ENCODE measurements around the gene BEND3. TPM values are rescaled to one million over a fixed set of nuclear protein-coding genes. Genes with fewer than 3 reads are reported as not detected.

BEND3 gene
- total and polyA plus RNA-seq, 2 experiments from 2014 or later: 9.2 to 33.7 TPM

DNA sequence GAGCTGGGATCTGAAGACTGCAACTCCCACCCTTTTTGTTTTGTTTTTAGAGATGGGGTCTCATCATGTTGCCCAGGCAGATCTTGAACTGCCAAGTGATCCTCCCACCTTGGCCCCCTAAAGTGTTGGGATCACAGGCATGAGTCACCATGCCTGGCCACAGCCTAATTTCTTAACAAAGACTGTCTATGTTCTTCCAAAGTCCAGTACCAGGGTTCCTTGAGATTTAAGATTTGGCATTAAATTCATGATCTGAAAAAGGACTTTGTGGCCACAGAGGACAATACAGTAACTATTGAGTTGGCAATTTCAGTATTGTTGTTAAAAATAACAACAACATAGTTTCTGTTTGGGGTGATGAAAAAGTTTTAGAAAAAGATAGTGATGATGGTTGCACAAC lies 28.7 kb upstream of the BEND3 start:
- 0 out of 2 replicates have a peak, but pooled peaks cover 3% of the 10 kb centered on the region for H3F3A ChIP-seq (replicated peaks; ENCODE audit: low read depth)
- H3K9me2 ChIP-seq (ENCODE audit: insufficient read depth): no peaks in the 10 kb centered on the region
- Mint-ChIP-seq H3K27ac (no peak overlapping the region), H3K4me1 (peaks cover 3% of the 10 kb centered on the region; the same call in 2 of the 3 replicates), H3K9me3 (no peaks in the 10 kb centered on the region), H3K27me3 (ENCODE audit: insufficient read depth, low read depth, poor library complexity) (no peaks in the 10 kb centered on the region), H3K4me3 (no peak overlapping the region), H3K36me3 (ENCODE audit: low read depth) (no peaks in the 10 kb centered on the region)
- no peaks in the 10 kb centered on the region for H3K79me2 ChIP-seq (replicated peaks; ENCODE audit: insufficient read depth)
- H3K4me1 ChIP-seq (ENCODE audit: insufficient read depth): peaks cover 5% of the 10 kb centered on the region
- H3K27me3 ChIP-seq (ENCODE audit: insufficient read depth): no peaks in the 10 kb centered on the region
- DNase-seq (ENCODE audit: low spot score) (no peak), ATAC-seq (no peak)
- H3K36me3 ChIP-seq (ENCODE audit: insufficient read depth): no peaks in the 10 kb centered on the region
- H3K4me2 ChIP-seq: no peak overlapping the region
- H2AFZ ChIP-seq: no peak overlapping the region
- no peak overlapping the region for H3K4me3 ChIP-seq
- H4K20me1 ChIP-seq (replicated peaks; ENCODE audit: insufficient read depth): no peaks in the 10 kb centered on the region
- H3K27ac ChIP-seq (ENCODE audit: low read depth): peak overlapping the region; percentile 56; the same call in 1 of the 2 replicates
- TF ChIP-seq, protein P1, sequence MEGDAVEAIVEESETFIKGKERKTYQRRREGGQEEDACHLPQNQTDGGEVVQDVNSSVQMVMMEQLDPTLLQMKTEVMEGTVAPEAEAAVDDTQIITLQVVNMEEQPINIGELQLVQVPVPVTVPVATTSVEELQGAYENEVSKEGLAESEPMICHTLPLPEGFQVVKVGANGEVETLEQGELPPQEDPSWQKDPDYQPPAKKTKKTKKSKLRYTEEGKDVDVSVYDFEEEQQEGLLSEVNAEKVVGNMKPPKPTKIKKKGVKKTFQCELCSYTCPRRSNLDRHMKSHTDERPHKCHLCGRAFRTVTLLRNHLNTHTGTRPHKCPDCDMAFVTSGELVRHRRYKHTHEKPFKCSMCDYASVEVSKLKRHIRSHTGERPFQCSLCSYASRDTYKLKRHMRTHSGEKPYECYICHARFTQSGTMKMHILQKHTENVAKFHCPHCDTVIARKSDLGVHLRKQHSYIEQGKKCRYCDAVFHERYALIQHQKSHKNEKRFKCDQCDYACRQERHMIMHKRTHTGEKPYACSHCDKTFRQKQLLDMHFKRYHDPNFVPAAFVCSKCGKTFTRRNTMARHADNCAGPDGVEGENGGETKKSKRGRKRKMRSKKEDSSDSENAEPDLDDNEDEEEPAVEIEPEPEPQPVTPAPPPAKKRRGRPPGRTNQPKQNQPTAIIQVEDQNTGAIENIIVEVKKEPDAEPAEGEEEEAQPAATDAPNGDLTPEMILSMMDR (conservative IDR thresholded peaks at IDR 0.05; ENCODE audit: low read depth in 2 of 2): no peak
- TF ChIP-seq, protein P2, sequence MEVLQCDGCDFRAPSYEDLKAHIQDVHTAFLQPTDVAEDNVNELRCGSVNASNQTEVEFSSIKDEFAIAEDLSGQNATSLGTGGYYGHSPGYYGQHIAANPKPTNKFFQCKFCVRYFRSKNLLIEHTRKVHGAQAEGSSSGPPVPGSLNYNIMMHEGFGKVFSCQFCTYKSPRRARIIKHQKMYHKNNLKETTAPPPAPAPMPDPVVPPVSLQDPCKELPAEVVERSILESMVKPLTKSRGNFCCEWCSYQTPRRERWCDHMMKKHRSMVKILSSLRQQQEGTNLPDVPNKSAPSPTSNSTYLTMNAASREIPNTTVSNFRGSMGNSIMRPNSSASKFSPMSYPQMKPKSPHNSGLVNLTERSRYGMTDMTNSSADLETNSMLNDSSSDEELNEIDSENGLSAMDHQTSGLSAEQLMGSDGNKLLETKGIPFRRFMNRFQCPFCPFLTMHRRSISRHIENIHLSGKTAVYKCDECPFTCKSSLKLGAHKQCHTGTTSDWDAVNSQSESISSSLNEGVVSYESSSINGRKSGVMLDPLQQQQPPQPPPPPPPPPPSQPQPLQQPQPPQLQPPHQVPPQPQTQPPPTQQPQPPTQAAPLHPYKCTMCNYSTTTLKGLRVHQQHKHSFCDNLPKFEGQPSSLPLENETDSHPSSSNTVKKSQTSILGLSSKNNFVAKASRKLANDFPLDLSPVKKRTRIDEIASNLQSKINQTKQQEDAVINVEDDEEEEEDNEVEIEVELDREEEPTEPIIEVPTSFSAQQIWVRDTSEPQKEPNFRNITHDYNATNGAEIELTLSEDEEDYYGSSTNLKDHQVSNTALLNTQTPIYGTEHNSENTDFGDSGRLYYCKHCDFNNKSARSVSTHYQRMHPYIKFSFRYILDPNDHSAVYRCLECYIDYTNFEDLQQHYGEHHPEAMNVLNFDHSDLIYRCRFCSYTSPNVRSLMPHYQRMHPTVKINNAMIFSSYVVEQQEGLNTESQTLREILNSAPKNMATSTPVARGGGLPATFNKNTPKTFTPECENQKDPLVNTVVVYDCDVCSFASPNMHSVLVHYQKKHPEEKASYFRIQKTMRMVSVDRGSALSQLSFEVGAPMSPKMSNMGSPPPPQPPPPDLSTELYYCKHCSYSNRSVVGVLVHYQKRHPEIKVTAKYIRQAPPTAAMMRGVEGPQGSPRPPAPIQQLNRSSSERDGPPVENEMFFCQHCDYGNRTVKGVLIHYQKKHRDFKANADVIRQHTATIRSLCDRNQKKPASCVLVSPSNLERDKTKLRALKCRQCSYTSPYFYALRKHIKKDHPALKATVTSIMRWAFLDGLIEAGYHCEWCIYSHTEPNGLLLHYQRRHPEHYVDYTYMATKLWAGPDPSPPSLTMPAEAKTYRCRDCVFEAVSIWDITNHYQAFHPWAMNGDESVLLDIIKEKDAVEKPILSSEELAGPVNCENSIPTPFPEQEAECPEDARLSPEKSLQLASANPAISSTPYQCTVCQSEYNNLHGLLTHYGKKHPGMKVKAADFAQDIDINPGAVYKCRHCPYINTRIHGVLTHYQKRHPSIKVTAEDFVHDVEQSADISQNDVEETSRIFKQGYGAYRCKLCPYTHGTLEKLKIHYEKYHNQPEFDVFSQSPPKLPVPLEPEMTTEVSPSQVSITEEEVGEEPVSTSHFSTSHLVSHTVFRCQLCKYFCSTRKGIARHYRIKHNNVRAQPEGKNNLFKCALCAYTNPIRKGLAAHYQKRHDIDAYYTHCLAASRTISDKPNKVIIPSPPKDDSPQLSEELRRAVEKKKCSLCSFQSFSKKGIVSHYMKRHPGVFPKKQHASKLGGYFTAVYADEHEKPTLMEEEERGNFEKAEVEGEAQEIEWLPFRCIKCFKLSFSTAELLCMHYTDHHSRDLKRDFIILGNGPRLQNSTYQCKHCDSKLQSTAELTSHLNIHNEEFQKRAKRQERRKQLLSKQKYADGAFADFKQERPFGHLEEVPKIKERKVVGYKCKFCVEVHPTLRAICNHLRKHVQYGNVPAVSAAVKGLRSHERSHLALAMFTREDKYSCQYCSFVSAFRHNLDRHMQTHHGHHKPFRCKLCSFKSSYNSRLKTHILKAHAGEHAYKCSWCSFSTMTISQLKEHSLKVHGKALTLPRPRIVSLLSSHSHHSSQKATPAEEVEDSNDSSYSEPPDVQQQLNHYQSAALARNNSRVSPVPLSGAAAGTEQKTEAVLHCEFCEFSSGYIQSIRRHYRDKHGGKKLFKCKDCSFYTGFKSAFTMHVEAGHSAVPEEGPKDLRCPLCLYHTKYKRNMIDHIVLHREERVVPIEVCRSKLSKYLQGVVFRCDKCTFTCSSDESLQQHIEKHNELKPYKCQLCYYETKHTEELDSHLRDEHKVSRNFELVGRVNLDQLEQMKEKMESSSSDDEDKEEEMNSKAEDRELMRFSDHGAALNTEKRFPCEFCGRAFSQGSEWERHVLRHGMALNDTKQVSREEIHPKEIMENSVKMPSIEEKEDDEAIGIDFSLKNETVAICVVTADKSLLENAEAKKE (CRISPR knock-in tag; IDR thresholded peaks at IDR 0.05): no peak
- TF ChIP-seq POLR2AphosphoS5 (IDR thresholded peaks at IDR 0.05; ENCODE audit: low read depth): no peak

DNA sequence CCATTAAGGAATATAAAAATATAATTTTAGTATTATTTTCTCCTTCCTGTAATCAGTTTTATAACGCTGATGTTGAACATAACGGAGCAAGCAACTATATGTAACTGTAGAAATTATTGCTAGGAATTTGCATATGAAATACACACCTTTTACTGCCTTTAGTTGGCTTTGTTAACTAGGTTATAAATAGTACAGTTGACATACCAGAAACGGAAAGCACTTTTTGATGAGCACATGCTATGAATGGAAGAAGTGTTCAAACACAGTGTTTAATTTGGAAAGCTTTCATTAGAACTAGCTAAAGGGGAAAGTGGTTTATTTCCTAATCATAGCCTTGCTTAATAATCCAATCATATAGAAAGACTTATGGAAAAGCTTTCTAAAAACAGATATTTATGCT lies 25.3 kb upstream of the BEND3 start:
- peaks cover 12% of the 10 kb centered on the region for H3K4me1 ChIP-seq (ENCODE audit: insufficient read depth)
- H3K36me3 ChIP-seq (ENCODE audit: insufficient read depth): no peaks in the 10 kb centered on the region
- DNase-seq (ENCODE audit: low spot score): no peak
- Mint-ChIP-seq H3K36me3 (ENCODE audit: low read depth) (peaks cover 1% of the 10 kb centered on the region; the same call in 2 of the 3 replicates), H3K4me1 (peaks cover 6% of the 10 kb centered on the region), H3K9me3 (no peaks in the 10 kb centered on the region), H3K27ac (no peak overlapping the region), H3K4me3 (no peak overlapping the region), H3K27me3 (ENCODE audit: insufficient read depth, low read depth, poor library complexity) (peaks cover 2% of the 10 kb centered on the region)
- no peak overlapping the region for H3K4me2 ChIP-seq
- H3K4me3 ChIP-seq: no peak overlapping the region
- no peaks in the 10 kb centered on the region for H3K27me3 ChIP-seq (ENCODE audit: insufficient read depth)
- peaks cover 5% of the 10 kb centered on the region; the same call in 1 of the 2 replicates for H3F3A ChIP-seq (replicated peaks; ENCODE audit: low read depth)
- H3K79me2 ChIP-seq (replicated peaks; ENCODE audit: insufficient read depth): no peaks in the 10 kb centered on the region
- no peaks in the 10 kb centered on the region for H4K20me1 ChIP-seq (replicated peaks; ENCODE audit: insufficient read depth)
- no peak for ATAC-seq
- H2AFZ ChIP-seq: no peak overlapping the region
- H3K9me2 ChIP-seq (ENCODE audit: insufficient read depth): no peaks in the 10 kb centered on the region
- H3K27ac ChIP-seq (ENCODE audit: low read depth): no peak overlapping the region
- TF ChIP-seq STAT1 (IDR thresholded peaks at IDR 0.05; ENCODE audit: unreplicated experiment): no peak
- no peak for TF ChIP-seq POLR2AphosphoS5 (IDR thresholded peaks at IDR 0.05; ENCODE audit: low read depth)
- TF ChIP-seq ZNF114 (CRISPR knock-in tag; IDR thresholded peaks at IDR 0.05): no peak
- TF ChIP-seq, protein P3, sequence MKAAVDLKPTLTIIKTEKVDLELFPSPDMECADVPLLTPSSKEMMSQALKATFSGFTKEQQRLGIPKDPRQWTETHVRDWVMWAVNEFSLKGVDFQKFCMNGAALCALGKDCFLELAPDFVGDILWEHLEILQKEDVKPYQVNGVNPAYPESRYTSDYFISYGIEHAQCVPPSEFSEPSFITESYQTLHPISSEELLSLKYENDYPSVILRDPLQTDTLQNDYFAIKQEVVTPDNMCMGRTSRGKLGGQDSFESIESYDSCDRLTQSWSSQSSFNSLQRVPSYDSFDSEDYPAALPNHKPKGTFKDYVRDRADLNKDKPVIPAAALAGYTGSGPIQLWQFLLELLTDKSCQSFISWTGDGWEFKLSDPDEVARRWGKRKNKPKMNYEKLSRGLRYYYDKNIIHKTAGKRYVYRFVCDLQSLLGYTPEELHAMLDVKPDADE (IDR thresholded peaks at IDR 0.05): no peak
- TF ChIP-seq ZNF331 (CRISPR knock-in tag; IDR thresholded peaks at IDR 0.05; ENCODE audit: low read depth): no peak
- no peak for TF ChIP-seq JUNB (IDR thresholded peaks at IDR 0.05; ENCODE audit: unreplicated experiment)
- TF ChIP-seq, protein P4, sequence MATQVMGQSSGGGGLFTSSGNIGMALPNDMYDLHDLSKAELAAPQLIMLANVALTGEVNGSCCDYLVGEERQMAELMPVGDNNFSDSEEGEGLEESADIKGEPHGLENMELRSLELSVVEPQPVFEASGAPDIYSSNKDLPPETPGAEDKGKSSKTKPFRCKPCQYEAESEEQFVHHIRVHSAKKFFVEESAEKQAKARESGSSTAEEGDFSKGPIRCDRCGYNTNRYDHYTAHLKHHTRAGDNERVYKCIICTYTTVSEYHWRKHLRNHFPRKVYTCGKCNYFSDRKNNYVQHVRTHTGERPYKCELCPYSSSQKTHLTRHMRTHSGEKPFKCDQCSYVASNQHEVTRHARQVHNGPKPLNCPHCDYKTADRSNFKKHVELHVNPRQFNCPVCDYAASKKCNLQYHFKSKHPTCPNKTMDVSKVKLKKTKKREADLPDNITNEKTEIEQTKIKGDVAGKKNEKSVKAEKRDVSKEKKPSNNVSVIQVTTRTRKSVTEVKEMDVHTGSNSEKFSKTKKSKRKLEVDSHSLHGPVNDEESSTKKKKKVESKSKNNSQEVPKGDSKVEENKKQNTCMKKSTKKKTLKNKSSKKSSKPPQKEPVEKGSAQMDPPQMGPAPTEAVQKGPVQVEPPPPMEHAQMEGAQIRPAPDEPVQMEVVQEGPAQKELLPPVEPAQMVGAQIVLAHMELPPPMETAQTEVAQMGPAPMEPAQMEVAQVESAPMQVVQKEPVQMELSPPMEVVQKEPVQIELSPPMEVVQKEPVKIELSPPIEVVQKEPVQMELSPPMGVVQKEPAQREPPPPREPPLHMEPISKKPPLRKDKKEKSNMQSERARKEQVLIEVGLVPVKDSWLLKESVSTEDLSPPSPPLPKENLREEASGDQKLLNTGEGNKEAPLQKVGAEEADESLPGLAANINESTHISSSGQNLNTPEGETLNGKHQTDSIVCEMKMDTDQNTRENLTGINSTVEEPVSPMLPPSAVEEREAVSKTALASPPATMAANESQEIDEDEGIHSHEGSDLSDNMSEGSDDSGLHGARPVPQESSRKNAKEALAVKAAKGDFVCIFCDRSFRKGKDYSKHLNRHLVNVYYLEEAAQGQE (IDR thresholded peaks at IDR 0.05; ENCODE audit: unreplicated experiment): no peak
- no peak for TF ChIP-seq NANOG (IDR thresholded peaks at IDR 0.05; ENCODE audit: borderline replicate concordance)

Data from GM23338 (cell line).